ENCODE data around the gene METAP1. TPM values are rescaled to one million over a fixed set of nuclear protein-coding genes. Genes with fewer than 3 reads are reported as not detected.

METAP1 gene
- total and polyA plus RNA-seq, 2 of the 8 experiments (the other 6 are each of a cell fraction or from before 2014, with no cell fraction given): 50.6 to 85.2 TPM

DNA sequence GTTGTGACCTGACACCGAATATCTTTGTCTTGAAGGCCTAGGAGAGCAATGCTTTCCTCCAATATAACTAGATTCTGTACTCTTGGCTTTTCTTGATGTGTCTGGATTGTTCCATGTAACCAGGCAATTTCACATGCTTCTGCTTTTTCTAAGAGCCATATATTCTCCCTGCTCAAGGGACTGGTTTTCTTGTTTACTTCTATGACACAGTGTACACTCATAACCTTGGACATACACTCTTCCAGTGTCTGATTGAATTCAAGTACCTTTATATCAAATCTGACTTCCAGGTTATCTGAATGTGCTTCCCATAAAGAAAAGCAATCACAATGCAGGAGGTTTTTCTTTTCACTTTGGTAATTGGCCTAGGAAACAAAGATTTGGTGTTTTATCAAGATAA, 49.2 kb upstream of the METAP1 start:
- Histone ChIP-seq H3K79me1 (ENCODE audit: low read depth, low read length) (no peaks in the 10 kb centered on the region), H4K91ac (replicated peaks; ENCODE audit: insufficient read length, low read length) (no peak overlapping the region), H3K4me3 (ENCODE audit: extremely low read depth in 1 of 4, insufficient read depth in 2 of 4, low read depth in 3 of 4, low read length in 4 of 4) (no peak overlapping the region), H3K9me3 (ENCODE audit: insufficient read depth in 2 of 2, low read depth in 1 of 2, low read length in 1 of 2) (no peaks in the 10 kb centered on the region), H3K14ac (ENCODE audit: insufficient read length) (no peak overlapping the region), H3K4me2 (ENCODE audit: insufficient read depth in 1 of 2, low read depth in 2 of 2, low read length in 2 of 2) (no peak overlapping the region), H3K79me2 (ENCODE audit: control insufficient read depth in 1 of 2, insufficient read depth in 2 of 2, low read length in 2 of 2) (no peaks in the 10 kb centered on the region), H3K27ac (ENCODE audit: low read depth, low read length) (no peak overlapping the region), H2AK5ac (ENCODE audit: low read depth, low read length) (no peak overlapping the region), H4K5ac (ENCODE audit: insufficient read length, low read depth, low read length) (no peak overlapping the region), H3K27me3 (replicated peaks in 1 of 4; ENCODE audit: control insufficient read depth in 3 of 4, extremely low read depth in 1 of 4, insufficient read depth in 3 of 4, low read length in 3 of 4) (no peaks in the 10 kb centered on the region), H3K36me3 (ENCODE audit: control insufficient read depth in 2 of 4, insufficient read depth in 4 of 4, low read length in 3 of 4) (no peaks in the 10 kb centered on the region), H2BK15ac (ENCODE audit: low read length) (no peak overlapping the region), H3K23ac (ENCODE audit: insufficient read length) (no peak overlapping the region), H4K8ac (ENCODE audit: extremely low read depth, insufficient read depth, low read length) (no peak overlapping the region), H3K23me2 (ENCODE audit: low read depth, low read length) (no peaks in the 10 kb centered on the region), H3K4me1 (replicated peaks in 1 of 4; ENCODE audit: control insufficient read depth in 3 of 4, insufficient read depth in 4 of 4, low read length in 3 of 4) (no peaks in the 10 kb centered on the region), H3K56ac (replicated peaks; ENCODE audit: insufficient read length, low read depth, low read length) (no peak overlapping the region), H2AFZ (ENCODE audit: low read length) (peak overlapping the region; percentile 19; the same call in 1 of the 2 replicates), H3K4ac (replicated peaks; ENCODE audit: insufficient read length, low read depth, low read length) (no peak overlapping the region), H3K9ac (replicated peaks in 1 of 4; ENCODE audit: extremely low read depth in 1 of 4, low read depth in 3 of 4, low read length in 3 of 4) (peak overlapping the region in 1 of 4 experiments; percentile 8; a peak in 1 of 7 replicates), H4K20me1 (replicated peaks in 1 of 2; ENCODE audit: control insufficient read depth in 1 of 2, insufficient read depth in 2 of 2, low read length in 2 of 2) (no peaks in the 10 kb centered on the region), H3K18ac (ENCODE audit: extremely low read depth, low read length) (no peak overlapping the region), H2BK5ac (ENCODE audit: low read depth, low read length) (no peak overlapping the region), H2BK12ac (ENCODE audit: low read depth, low read length) (no peak overlapping the region), H2BK20ac (ENCODE audit: low read length) (no peak overlapping the region), H2BK120ac (replicated peaks; ENCODE audit: low read depth, low read length) (no peak overlapping the region)
- CTCF ChIA-PET (ENCODE audit: partially characterized antibody): interaction anchor here (1.2 to 1.9 kb wide), 3 partner anchors 18 to 110 kb away, joined by 3 to 8 read pairs (median 3); no protein-coding TSS in a partner anchor
- FAIRE-seq (no peak), DNase-seq (ENCODE audit: low read depth in 1 of 2, low spot score in 2 of 2) (no peak)
- POLR2A ChIA-PET (ENCODE audit: partially characterized antibody): interaction anchor here (1.0 kb wide), 1 partner anchor 18 kb away, joined by 3 read pairs; the partner anchor contains the start of gene EIF4E
- WGBS, 2 experiments (ENCODE audit: extremely low coverage in 1 of 2, insufficient coverage in 1 of 2, insufficient read length in 1 of 2, insufficient replicate concordance in 2 of 2, low coverage in 1 of 2, low lambda C conversion rate in 2 of 2, missing lambda C conversion rate in 1 of 2): 80% methylated on average over 1 of the region's 1 CpG; no CpG with 5 or more reads in 1 of the 2 experiments
- TF ChIP-seq SRF (IDR thresholded peaks at IDR 0.05; ENCODE audit: low read depth, low read length): no peak
- no peak for TF ChIP-seq RAD21 (IDR thresholded peaks at IDR 0.05 in 1 of 2, conservative IDR thresholded peaks at IDR 0.05 in 1 of 2; ENCODE audit: low read depth in 2 of 2, low read length in 2 of 2)
- no peak for TF ChIP-seq POU5F1 (IDR thresholded peaks at IDR 0.05; ENCODE audit: low read depth, low read length)
